HFFc6 (cell line): Measurements from ENCODE around the gene SPIN1. TPM values are rescaled to one million over a fixed set of nuclear protein-coding genes. Genes with fewer than 3 reads are reported as not detected.

ENCODE experiments used
- DNase-seq: peaks from one replicate; pipeline ENCODE4 v3.0.0-alpha.2; 2018
- H3K27ac Mint-ChIP-seq: 2 replicates; pipeline ENCODE4 v1.8.0; 2020; ENCODE audit warnings: mild to moderate bottlenecking, mixed read lengths
- H3K27me3 Mint-ChIP-seq: 2 replicates; pipeline ENCODE4 v1.8.0; 2021; ENCODE audit warnings: mild to moderate bottlenecking, moderate library complexity, mixed read lengths; ENCODE audit not compliant: insufficient read depth
- H3K36me3 Mint-ChIP-seq: 2 replicates; pipeline ENCODE4 v1.8.0; 2021; ENCODE audit warnings: low read depth, mixed read lengths
- H3K4me1 Mint-ChIP-seq: 2 replicates; pipeline ENCODE4 v1.8.0; 2020; ENCODE audit warnings: low read depth, mixed read lengths
- H3K4me3 Mint-ChIP-seq: 2 replicates; pipeline ENCODE4 v1.8.0; 2020; ENCODE audit warnings: mild to moderate bottlenecking, moderate library complexity, mixed read lengths
- H3K9me3 Mint-ChIP-seq: 2 replicates; pipeline ENCODE4 v1.8.0; 2020; ENCODE audit warnings: mild to moderate bottlenecking, mixed read lengths
- total RNA-seq, 6 experiments: library from RNA; stranded (reverse); fragmentation: NEBNext Ultra II Directional; extraction: Animal tissue kit (Norgen Biotek cat#: 25700); gene quantifications; 2 replicates in 1 of 6; 3 replicates in 5 of 6; pipeline ENCODE4 v1.2.3, GENCODE V29; 2021
- TF ChIP-seq, protein P1 (sequence below): fragments of 200-600 bp; sonication (generic); IDR thresholded peaks from 2 replicates; pipeline ENCODE4 v1.5.0; 2021; ENCODE audit warnings: antibody characterized with exemption, mild to moderate bottlenecking

The SPIN1 gene
- total RNA-seq, 6 experiments from 2014 or later = 97.2 to 131 (median 119) TPM

- Mint-ChIP-seq H3K27me3 (peaks cover 4% of the 10 kb centered on the region), H3K27ac (peak overlapping the region; percentile 95), H3K36me3 (peaks cover 38% of the 10 kb centered on the region), H3K9me3 (no peaks in the 10 kb centered on the region), H3K4me3 (peak overlapping the region; percentile 93), H3K4me1 (peaks cover 53% of the 10 kb centered on the region)
- peak; percentile 65 for DNase-seq
- TF ChIP-seq, protein P1, sequence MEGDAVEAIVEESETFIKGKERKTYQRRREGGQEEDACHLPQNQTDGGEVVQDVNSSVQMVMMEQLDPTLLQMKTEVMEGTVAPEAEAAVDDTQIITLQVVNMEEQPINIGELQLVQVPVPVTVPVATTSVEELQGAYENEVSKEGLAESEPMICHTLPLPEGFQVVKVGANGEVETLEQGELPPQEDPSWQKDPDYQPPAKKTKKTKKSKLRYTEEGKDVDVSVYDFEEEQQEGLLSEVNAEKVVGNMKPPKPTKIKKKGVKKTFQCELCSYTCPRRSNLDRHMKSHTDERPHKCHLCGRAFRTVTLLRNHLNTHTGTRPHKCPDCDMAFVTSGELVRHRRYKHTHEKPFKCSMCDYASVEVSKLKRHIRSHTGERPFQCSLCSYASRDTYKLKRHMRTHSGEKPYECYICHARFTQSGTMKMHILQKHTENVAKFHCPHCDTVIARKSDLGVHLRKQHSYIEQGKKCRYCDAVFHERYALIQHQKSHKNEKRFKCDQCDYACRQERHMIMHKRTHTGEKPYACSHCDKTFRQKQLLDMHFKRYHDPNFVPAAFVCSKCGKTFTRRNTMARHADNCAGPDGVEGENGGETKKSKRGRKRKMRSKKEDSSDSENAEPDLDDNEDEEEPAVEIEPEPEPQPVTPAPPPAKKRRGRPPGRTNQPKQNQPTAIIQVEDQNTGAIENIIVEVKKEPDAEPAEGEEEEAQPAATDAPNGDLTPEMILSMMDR = 0 out of 2 replicates have a peak, but pooled peaks have one; percentile 25
Observed at GRCh38 chr9:88388886-88389605, 802 bp downstream of the SPIN1 start.

DNA sequence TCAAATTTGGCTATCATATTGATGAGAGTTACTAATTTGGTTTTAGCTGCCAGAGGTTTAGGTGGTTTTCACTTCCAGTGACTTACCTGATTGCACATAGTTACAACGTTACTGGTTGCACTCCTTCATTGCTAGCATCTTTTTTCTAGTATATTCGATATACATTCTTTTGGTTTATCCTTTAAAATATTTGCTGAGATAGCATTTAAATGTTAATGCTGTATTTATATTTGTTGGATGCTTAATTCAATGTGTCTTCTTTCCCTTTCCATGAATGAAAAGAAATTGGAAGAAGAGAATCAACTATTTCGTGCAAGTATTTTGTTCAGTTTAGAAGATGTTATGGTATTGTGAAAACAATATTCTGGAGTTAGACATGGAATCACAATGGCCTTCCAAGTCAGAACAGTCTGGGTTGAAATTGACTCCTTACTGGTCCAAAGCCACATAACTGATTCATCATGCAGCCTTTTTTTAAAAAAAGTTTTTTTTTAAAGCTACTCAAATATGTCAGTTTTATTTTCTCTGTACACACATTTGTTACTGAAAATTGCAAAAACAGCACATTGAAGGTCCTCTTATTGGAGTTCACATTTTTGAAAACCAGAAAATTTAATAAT, 2.2 kb downstream of the SPIN1 start:
- TF ChIP-seq, protein P1 = no peak
- peak overlapping the region; percentile 95 for H3K27ac Mint-ChIP-seq
- H3K36me3 Mint-ChIP-seq = peaks cover 46% of the 10 kb centered on the region
- peak overlapping the region; percentile 93 for H3K4me3 Mint-ChIP-seq
- peaks cover 4% of the 10 kb centered on the region for H3K27me3 Mint-ChIP-seq
- no peaks in the 10 kb centered on the region for H3K9me3 Mint-ChIP-seq
- no peak for DNase-seq
- H3K4me1 Mint-ChIP-seq = peaks cover 64% of the 10 kb centered on the region

- Mint-ChIP-seq H3K27me3 (peaks cover 3% of the 10 kb centered on the region), H3K9me3 (no peaks in the 10 kb centered on the region), H3K4me1 (peaks cover 64% of the 10 kb centered on the region), H3K36me3 (peaks cover 46% of the 10 kb centered on the region), H3K4me3 (peak overlapping the region; percentile 93; the same call in 1 of the 2 replicates), H3K27ac (peak overlapping the region; percentile 55; the same call in 1 of the 2 replicates)
- TF ChIP-seq, protein P1 = no peak
- no peak for DNase-seq
Observed at GRCh38 chr9:88391236-88391635, 3.0 kb downstream of the SPIN1 start.

- Mint-ChIP-seq H3K4me1 (peaks cover 64% of the 10 kb centered on the region), H3K36me3 (peaks cover 41% of the 10 kb centered on the region), H3K9me3 (no peaks in the 10 kb centered on the region), H3K27ac (peak overlapping the region; percentile 30; the same call in 1 of the 2 replicates), H3K27me3 (peaks cover 2% of the 10 kb centered on the region; the same call in 1 of the 2 replicates), H3K4me3 (no peak overlapping the region)
- DNase-seq = no peak
- TF ChIP-seq, protein P1 = no peak
Observed at GRCh38 chr9:88391921-88392320, 3.7 kb downstream of the SPIN1 start.

GRCh38 chr9:88392549-88392948, 4.3 kb downstream of the SPIN1 start:
- Mint-ChIP-seq H3K9me3 (no peaks in the 10 kb centered on the region), H3K27ac (peak overlapping the region; percentile 30; the same call in 1 of the 2 replicates), H3K4me3 (peak overlapping the region; percentile 19; the same call in 1 of the 2 replicates), H3K27me3 (peaks cover 2% of the 10 kb centered on the region; the same call in 1 of the 2 replicates), H3K4me1 (peaks cover 64% of the 10 kb centered on the region), H3K36me3 (peaks cover 35% of the 10 kb centered on the region)
- TF ChIP-seq, protein P1 = no peak
- DNase-seq = no peak
